GM18873 (cell line): ENCODE data around the gene SGCD.

ENCODE experiments used
- ATAC-seq: cut with Tn5 transposase; IDR thresholded peaks from one replicate; pipeline ENCODE4 v1.9.1; 2021; ENCODE audit warnings: mild to moderate bottlenecking, moderate library complexity, moderate number of reproducible peaks; ENCODE audit not compliant: unreplicated experiment, low FRiP score

Gene SGCD

DNA sequence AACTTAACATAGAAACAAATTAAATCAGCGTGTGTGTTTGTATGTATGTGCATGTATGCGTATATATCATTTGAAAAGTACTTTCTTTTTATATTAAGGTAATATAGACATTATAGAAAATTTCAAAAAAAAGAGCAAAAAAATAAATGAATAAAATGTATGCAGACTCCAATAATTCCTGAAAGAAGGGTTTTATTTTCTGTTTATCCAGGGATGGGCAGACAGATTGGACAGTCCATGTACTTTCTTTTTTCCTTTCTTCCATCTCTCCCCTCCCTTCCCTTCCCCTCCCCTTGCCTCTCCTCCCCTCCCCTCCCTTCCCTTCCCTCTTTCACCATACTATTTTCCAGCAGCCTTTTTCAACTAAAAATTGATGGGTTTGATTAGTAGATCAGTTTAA is 123.8 kb downstream of the SGCD start:
- ATAC-seq = no peak

DNA sequence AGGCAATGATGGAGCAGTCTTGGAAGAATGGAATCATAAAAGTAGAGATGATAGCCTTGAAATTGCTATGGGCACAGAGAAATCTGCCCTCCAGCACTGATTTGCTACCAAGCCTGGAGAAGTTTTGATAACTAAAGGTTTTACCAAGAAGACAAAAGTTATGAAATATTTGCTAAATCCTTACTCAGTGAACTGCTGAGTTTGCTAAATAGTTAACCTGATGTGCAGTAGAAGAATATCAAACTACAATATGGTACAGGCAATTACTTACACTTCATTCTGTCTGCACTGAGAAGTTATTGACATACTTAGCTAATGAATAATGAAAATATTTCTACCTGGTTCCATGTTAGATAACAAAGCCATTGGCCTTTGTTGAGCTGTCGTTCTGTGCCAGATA is 124.5 kb downstream of the SGCD start:
- ATAC-seq = no peak

DNA sequence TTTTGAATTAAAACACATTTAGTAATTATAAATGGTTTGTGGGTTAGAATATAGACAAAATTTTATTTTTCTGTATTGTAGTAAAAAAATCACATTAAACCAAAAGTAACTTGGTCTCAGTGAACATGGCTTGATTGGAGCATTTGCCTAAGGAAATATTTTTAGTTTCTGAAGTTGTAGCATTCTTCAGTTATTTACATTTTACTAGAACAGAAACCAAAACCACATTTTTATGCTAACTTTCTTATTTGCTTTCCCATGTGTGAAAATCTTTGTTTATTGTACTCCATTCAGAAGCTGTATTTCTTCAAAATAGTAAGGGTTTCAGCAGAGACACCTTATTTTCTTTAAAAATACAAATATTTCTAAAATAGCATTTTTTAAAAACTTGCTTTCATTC is 129.9 kb downstream of the SGCD start:
- no peak for ATAC-seq

DNA sequence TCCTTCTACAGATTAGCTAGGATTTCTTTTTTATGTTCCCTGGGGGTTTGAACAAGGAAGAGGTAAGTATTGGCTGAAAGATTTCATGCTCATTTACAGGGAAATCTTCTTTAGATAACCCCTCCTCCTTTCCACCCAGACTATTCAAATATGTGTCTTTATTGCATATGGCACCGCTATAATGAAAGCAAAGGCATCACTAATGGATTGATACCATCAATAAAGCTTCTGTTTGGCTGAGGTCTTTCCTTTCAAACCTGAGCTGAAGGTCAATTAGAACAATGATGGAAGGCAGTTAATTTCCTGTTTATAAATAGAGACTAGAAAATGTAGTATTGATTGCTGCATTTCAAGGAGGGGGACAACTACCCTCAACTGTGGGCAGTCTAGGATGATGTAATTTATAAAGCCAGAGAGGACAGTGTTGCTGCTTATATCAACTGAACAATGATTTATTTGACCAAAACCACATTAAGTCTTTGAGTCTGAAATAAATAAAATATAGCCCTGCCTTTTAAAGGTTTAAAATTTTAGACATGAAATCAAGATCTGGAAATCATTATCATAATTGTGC is 132.9 kb downstream of the SGCD start:
- no peak for ATAC-seq

DNA sequence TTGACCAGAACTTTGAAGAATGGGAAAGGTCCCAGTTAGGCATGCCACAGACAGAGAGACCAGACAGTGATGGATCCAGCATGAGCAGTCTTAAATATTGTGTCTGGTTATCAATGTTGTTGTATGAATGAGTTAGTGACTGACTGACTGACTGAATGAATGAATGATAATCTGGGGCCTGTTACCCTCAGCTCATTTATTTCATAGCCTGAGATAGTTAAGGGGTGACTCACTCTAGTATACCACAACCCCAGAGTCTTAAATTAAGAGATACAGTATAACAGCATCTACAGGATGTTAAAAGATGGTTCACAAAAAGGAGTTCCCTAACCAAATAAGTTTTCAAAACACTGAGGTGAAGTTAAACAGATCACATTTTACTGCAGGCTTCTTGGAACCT is 133.5 kb downstream of the SGCD start:
- no peak for ATAC-seq

DNA sequence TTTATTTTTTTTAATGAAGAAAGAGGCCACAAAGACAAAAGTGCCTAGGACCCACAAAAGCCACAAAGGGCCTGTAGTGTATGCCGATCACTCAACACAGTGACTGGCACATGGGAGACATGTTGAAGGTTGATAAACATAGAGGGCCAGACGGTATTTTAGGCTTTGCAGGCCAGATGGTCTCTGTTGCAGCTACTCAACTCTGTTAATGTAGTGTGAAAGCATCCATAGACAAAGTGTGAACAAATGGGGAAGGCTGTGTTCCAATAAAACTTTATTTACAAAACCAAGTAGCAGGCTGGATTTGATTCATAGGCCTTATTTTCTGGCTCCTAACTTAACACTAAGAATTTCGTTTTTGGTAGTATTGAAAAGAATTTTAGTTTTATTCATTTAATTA is 139.9 kb downstream of the SGCD start:
- no peak for ATAC-seq

DNA sequence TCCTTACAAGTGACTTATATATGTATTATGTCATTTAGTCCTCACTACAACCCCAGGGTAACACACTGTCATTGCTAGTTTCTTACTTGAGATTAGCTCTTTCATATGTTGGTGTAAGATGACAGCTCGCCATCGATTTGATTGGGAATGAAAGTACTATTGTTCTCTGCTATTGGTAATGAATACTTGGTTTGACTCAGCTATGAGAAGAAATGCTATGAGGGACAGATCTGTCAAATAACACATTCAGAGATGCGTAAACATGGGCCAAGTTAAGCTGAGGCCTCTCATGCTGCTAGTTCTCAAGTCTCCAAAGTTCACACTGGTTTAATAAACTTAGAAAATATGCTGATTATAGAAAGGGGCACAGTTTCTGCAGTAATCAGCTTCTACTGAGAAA is 142.7 kb downstream of the SGCD start:
- ATAC-seq = no peak

DNA sequence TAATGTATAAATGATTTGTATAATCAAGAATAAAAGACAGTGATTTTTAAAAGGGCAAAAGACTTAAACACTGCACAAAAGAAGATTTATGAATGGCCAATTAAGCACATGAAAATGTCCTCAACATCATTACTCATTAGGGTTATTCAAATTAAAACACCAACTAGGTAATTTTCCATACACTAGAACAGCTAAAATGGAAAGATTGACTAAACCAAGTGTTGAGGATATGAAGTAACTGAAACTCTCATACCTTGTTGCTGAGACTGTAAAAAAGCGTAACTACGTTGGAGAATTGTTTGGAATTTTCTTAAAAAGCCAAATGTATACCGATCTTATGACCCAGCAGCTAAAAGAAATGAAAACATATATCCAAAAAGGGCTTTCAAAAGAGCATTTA is 144.9 kb downstream of the SGCD start:
- no peak for ATAC-seq

DNA sequence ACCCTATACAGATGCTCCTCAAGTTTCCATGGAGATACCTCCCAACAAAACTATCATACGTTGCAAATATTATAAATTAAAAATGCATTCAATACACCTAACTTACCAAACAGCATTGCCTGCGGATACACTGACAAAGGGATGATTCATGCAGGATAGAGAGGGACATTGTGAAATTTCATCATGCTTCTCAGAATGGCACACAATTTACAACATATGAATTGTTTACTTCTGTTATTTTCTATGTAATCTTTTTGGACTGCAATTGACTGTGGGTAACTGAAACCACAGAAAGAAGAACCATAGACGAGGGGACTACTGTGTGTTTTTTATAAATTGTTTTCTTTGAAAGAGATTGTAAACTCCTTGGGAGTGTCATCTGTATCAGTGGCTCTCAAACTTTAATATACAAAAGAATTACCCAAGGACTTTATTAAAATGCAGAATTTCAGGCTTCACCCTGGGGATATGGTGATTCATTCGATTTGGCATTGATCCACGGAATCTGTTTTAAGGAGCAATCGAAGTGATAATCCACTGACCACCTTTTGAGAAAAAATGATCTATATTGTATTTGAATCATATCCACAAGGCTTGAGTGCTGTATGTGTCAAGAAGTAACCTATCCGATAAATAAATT is 146.4 kb downstream of the SGCD start:
- no peak for ATAC-seq

DNA sequence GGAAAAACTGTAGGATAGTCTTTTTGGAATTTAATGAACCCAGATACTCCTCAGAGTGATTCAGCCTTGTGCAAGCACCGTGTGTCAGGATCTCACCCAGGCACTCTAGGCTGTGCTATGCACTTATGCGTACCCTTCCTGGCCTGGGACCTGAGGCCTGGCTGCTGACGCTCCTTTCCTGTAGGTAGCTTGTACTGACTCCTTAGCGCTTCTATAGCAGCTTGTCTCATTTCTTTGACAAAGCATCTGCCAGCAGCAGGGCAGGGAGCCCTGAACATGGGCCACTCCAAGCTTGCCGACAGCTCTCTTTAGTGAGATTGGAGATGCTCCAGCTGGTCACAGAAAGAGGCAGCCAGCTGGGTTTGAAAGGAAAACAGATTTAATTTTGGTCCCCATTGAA is 147.3 kb downstream of the SGCD start:
- ATAC-seq = no peak

DNA sequence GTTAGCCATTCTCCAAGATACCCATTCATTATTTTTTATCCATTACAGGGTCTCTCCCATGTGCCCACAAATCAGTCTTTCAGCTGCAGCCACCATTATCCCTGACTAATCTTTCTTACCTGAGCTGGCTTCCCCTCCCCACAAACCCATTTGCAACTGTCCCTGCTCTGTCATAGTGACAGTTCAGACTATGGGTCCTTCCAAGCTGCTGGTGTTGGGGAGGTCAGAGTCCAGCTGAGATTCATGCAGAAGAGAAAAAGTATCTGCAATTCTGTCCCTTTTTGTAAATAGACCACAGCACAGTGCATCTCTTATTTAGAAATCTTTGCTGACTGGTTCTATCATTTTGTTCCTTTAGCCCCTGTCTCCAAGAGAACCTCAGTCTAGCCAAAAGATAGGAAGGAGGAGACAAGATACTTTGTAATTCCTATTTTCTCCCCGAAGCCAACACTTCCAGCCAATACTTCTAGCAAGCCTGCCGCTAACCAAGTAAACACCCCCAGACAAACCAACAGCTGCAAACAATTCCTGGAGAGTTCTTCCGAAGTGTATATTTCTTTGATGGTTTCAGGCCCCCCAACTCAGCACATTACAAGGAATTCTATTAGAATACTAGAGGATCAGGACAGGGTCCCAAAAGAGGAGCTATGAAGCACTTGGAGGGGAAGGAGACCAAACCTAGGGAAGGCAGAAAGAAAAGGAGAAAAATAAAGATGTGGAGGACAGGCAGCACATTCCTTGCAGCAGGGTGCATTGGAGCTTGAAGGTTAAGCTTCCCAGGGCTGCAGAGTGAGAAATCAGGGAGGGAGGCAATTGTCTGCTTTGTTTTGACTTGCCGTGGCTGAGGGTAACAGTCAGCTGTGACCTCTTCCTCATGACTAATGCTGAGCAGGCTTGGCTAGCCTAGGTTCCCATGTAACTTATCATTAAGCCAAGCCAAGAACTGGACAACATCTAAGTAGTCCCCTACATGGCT is 148.5 kb downstream of the SGCD start:
- no peak for ATAC-seq

DNA sequence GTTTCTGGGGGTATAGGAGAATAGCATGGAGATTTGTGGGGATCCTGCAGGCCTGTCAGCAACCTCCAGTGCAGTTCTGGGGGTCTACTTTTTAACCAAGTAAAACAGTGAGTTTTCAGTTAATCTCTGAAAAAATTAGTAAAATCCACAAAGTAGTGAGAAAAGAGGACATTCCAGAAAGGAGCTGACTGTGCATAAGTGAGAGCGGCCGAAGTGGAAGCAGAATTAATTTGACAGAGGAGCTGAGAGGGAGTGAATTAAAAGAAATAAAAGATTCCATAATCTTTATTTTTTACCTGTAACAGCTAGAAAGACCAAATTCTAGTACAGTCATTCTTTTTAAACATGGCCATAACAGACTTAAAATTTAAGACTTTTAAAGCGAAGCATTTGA is 149.2 kb downstream of the SGCD start:
- no peak for ATAC-seq

DNA sequence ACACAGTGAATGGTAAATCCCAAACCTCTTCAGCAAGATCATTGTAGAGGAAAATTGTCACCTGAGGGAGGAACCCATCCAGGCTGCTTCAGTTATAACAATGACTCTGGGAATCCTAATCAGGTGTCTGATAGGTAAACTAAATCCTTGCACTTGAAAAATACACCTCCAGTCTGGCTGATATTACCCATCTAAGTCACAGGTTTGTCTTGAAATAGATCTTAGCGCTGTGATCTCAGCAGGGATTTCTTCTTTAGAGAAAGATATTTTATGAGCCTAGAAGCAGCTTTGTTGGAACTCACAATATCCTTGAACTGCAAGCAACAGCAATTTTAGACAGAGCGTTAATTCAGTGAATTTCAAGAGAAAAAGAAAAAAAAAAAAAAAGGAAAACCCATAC is 149.7 kb downstream of the SGCD start:
- ATAC-seq = no peak

DNA sequence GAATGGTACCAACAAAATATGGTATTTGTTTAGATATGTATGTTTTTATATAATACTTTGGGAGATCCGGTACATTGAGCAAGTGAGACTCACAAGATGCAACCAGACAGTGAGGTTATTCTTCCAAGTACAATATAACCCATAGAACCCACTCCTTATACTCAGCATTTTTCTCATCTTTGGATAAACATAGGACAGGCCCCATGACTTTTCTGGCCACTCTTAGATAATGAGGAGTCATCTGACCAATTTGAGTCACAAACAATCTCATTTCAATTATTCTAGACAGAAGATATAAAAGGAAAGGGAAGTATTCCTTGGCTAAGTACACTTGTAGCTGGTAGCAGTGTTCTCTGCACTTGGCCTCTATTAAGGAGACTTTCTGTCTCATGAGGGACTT is 150.2 kb downstream of the SGCD start:
- no peak for ATAC-seq

DNA sequence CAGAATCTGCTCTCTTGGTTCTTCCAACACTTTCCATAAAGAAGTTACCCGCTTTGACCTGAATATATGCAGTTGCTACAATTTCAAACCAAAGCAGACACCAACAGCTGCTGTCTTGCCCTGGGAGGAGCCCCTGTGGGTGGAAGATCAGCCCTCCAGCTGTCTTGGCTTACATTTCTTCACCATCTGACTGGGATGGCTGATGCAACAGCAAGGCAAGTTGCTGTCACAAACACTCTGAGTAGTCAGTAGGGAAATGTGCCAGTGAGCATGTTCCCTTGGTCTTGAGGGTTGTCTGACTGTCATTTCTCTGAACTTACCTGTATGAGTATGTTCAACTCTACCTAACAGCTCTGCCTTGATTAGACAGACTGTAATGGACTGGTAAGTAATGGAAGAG is 152.9 kb downstream of the SGCD start:
- ATAC-seq = no peak

DNA sequence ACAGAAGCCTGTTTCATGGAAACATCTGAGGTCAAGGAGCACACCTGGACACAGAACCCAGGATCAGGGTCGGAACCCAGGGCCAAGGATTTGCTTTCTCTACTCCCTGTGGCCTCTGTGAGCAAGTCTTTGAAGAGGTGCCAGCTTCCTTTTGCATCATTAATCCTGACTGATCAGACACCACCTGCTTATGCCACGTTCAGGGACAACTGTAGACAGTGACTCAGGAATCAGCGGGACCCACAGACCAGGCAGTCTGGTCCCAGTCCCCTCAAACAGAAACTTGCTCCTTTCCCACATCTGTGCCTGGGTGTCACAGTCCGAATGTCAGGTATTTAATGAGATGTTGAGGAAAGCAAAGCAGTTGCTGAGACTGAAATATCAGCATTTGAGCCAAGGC is 154.8 kb downstream of the SGCD start:
- no peak for ATAC-seq

DNA sequence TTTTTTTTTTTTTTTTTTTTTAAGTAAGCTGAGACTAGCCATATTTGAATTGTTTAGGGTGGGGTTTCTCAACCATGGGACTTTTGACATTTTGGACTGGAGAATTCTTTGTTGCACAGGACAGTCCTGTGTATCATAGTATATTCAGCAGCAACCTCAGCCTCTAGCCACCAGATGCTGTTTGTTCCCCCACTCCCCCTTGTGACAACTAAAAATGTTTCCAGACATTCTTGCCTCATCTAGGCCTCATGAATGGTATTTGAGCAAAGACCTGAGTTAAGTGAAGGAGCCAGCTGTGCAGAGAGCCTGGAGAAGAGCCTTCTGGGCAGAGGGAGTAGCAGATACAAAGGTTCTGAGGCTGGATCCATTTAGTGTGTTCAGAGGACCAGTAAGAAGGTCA is 155.9 kb downstream of the SGCD start:
- no peak for ATAC-seq

DNA sequence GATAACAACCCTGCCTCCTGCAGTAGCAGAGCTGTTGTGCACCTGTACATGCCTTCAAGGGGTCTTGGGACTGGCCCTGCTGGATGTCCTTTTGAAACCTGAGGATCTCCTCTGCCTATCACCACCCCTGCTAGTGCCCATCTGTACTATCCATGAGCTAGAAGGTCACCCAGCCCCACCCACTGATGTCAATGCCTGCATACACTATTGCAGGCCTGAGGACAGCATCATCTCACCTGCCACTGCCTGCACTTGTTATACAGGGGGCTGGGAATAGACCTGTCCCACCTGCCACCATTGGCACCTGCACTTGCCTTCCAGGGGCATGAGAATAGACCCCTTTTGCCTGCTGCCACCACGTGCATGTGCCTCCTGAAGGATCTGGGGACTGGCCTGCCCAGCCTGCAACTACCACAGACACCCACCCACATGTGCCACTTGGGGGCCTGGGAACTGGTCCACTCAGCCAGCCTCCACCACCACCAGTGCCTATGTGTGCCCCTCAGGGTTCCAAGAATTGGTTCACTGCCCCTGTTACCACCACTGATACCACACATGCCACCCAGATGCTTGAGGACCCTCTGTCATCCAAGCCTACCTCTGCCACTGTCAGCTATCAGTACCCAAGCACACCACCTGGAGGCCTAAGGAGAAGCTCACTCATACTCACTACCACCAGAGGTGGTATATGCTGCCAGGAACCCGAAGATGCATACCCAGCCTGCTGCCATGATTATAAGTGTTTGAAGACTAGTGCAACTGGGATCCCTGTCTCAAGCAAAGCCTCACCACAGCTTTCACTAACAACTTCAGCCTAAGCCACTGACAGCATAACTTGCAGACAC is 159.7 kb downstream of the SGCD start:
- no peak for ATAC-seq

DNA sequence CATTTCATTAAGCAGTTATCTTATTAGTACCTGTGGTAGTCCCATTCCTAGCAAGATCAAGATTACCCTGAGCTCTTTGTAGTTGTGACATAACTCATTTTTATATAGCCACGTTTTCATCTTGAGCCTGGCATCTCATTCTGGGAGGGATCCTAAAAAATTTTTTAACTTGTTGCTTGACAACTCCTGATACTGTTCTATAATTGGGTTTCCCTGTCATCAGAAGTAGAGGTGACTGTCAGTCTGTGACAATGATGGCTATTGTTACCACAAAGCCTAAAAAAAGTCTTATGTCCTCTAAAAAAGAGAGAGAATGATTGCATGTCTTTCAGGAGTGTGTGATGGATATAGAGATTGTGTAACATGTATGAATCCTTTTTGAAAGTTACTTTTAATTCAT is 164.8 kb downstream of the SGCD start:
- no peak for ATAC-seq

DNA sequence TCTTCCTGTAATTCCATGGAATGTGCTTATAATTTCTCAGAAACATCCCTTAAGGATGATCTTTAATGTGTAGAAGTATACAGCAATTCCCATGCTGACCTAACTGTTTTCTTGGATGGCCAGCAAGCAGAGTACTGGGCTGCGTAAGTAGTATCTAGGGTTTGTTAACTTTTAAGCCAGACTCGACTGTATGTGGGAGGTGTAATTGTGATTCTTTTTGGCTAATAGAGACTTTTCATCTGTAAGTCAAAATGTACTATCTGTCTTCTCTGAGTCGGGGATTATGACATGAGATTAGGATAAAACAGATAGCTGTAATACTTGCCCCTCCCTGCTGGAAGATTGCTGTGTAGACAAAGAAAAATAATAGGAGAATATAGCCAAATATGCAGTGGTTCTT is 169.3 kb downstream of the SGCD start:
- no peak for ATAC-seq

DNA sequence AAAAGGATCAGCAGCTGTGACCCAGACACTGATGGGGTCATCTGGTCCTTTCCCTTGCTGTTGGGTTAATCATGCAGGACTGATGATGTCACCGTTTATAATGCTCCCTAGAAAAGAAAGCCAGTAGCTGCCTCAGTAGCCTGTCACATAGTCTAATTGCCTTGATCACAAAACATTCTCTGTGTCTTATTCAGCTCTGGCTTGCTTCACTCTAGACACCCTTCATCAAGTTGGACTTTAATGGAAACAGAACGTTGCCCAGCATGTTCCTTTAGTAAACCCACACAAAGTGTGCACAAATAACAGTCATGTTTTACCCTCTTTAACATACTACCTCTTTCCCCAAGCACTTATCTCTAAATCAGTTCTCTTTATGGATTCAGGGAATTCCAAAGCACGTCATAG is 170.8 kb downstream of the SGCD start:
- no peak for ATAC-seq
